GM18873 (cell line): ENCODE measurements around the gene SLIT3.

Experiments
- ATAC-seq: cut with Tn5 transposase; IDR thresholded peaks from one replicate; pipeline ENCODE4 v1.9.1; 2021; ENCODE audit warnings: mild to moderate bottlenecking, moderate library complexity, moderate number of reproducible peaks; ENCODE audit not compliant: unreplicated experiment, low FRiP score

The SLIT3 gene

DNA sequence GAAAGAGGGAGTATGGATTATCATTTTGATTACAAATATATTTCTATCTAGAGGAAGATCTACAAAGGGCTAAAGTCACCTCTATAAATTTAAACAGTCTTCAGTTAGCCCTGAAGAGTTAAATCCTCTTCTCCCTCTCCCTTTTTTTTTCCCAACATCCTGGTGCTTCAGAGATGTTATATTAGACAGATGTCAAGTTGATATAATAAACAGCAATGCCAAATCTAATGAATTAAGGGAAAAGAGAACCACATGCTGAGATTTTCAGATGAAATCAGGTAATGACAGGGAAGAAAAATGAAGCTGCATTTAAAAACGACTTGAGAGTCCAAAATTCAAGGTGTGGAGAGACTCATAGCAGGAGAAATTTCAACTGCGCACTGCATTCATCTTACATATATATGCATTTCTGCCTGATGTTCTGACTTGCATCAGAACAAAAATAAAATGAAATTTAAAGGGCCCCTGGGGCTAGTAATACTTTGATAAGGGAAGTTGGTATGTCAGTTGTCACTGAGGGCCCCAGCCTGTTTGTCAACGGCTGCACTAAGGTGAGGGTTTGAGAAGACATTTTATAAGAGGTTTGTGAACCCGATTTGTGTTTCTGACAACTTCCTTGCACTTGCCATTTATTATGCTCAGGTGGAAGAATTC, 382.9 kb downstream of the SLIT3 start:
- ATAC-seq, result no peak

DNA sequence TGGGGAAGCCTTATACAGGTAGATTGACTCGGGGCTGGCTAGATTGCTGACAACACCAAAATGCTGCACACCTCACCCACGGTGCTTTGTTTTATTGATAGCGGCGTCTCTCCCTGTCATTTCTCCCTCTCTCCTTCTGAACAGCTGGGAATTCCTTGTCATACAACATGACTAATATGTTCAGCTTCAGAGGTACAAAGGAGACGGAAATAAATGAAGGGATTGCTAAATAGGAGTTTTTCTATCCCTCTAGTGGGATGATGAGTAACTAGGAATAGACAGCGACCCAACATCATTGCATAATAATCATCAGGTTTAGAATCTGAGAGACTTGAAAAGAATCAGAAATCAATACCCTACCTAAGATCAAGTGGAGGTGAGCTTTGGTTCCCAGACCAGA, 384.1 kb downstream of the SLIT3 start:
- ATAC-seq, result no peak

DNA sequence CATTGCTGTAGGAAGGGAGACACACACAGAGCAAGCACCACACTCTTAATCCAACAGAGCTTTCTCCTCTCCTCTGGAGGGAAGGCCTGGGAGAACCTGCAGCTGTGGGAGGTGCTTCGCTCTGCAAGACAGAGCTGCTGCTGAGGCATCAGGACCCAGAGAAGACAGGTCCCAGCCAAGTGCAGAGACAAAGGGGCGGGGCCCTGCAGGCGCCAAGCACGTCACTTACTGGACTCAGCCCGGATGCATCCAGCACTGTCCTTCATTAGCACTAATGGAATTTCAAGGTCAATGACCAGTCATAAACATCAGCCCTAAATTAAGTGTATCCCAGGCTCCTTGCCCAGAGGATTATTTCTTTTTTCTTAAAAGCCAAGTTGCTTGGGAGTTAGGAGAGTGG, 384.7 kb downstream of the SLIT3 start:
- no peak for ATAC-seq

DNA sequence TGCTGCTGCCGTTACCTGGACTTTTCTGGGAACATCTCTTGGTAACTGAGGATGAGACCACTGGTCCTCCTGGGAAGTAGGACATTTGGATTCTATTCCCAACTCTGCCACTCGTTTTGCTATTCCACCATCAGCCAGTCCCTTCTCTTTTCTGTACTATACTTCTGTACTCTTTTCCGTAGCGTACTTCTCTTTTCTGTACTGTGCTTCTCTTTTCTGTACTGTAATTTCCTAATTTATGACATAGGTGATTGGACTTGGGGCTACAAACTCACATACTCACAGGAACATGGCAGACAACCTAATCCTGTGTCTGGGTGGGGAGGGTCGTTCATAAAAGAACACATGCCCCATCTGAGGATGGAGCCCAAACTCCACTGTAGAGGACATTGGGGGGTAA, 386.4 kb downstream of the SLIT3 start:
- ATAC-seq, result no peak

DNA sequence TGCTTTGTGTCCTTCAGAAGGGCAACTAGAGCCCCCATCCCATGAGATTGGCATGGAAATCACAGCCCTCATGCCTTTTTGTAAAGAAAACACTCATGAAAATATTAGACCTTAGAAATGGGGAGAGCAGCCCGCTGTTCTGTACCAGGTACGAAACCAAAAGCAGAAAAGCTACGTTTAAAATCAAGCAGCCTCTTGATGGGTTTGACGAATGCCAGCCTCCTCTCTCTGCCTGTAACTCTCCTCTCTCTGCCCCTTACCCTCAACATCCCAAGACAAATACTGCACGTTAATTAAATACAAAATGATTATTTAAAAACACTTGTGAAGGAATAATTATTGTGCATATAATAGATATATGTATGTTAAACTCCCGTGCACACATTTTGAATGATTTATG, 390.1 kb downstream of the SLIT3 start:
- no peak for ATAC-seq

DNA sequence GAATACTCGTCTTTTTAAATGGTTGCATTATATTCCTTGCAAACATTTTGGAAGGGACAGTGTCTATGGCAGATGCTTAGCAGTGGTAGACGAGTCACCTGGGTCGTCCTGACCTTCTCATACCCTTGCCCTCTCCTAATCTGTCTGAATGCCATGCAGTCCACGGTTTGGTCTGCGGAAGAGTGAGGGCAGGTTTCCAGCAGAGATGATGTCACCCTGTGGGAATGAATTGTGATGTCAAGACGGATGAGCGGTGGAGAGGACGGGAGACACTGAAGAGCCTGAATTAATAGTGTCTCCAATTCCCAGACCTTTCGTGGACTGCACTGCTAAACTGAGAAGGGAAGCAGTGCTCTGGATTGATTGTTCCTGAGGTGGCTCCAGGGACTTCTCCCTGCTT, 392.7 kb downstream of the SLIT3 start:
- ATAC-seq, result no peak

DNA sequence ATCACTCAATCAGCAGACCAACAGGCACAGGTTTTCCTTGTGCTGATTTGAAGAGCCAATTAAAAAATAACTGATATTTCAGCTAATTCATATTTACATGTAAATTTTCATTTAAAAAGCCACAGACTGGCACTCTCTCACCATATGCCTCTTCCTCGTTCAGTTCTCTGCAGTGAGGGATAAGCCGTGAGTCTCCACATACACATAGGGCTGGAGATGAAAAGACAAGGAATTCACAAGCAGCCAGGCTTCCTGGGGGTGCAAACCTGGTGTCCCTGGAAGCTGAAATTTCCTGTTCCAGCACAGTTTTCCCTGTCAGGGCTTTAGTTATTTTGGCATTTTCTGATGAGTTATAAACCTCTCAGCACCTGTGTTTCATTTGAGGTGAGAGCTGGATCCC, 397.9 kb downstream of the SLIT3 start:
- ATAC-seq, result no peak

DNA sequence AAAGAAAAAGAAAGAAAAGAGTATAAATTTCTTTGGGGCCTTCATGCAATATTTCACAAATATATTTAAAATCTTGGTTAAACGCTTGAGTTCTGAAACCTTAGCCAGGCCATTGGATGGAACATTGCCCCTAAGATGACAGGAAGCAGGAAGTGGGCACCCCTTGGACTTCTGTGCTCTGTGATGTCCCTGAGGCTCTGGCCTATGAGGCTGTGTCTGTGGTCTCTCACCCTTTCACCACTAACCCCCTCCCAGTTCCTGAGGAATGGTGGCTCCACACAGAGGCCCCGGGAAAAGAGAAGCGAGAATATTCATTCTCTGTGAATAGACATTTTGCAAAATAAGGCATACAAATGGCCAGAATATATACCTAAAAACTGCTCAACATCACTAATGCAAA, 401.3 kb downstream of the SLIT3 start:
- ATAC-seq, result no peak

DNA sequence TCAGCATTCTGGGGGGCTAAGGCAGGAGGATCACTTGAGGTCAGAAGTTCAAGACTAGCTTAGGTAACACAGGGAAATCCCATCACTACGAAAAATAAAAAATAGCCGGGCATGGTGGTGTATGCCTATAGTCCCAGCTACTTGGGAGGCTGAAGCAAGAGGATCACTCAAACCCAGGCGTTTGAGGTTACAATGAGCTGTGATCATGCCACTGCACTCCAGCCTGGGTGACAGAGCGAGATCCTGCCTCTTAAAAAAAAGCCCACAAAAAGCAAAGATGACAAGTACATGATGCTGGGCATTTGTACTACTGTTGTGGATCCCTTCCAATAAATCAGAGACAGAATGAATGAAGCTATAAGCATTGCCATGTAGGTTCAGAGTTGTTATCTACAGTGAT, 401.7 kb downstream of the SLIT3 start:
- no peak for ATAC-seq

DNA sequence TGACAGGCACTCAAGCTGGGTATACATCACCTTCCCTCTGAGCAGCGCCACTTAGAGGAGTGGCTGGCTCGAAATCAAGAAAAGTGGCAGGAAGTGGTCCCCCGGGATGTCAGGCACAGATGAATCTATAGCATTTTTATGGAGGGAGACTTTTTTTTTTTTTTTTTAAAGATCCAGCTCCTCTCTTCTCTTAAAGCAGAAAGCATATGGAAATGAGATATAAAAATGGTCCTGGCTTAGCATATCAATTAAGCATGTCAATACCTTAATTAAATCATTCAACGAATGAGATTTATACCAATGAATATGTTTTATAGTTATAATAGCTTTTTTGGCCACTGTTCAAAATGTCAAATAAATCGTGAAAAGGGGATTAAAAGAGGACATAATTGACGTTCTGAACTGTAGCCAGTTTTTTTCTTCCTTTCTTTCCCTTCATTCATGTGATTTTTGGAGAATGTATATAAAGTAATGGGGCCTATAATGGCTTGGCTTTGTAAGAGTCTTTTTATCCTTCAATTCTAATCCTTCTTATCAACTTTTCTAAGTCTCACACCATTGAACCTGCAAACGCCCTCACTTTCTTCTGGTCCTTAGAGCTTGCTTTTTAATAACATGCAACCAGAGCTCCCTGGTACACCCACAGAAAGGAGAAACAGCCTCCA, 402.6 kb downstream of the SLIT3 start:
- ATAC-seq, result no peak

DNA sequence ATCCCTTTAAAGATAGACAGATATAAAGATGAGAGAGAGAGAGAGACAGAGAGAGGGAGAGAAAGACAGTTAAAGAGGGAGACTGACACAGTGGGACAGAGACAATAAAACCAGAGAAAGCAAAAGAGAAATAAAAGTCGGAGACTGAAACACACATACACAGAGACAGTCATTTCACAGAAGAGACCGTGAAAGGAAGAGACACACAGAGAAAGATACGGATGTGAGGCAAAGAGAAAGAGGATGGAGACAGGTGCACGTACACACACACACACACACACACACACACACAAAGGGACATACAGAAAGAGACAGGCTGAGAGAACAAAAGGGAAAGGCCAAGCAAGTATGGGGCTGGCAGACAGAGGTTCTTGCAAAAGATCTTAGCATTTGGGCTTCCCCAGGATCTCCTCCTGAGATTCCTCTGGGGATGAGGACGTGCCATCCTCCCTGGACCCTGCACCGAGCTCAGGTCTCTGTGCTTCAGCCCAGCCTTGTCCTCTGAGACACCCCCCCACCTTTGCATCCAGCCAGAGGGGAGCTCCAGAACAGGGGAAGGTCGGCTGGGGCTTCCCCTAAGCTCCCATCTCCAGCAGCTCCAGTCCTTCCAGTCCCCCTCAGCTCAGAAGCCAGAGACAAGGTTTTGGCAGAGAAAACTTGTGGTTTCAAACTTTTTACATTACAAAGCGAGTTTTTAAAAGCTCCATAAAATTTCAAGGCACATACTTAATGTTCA, 403.4 kb downstream of the SLIT3 start:
- ATAC-seq, result no peak

DNA sequence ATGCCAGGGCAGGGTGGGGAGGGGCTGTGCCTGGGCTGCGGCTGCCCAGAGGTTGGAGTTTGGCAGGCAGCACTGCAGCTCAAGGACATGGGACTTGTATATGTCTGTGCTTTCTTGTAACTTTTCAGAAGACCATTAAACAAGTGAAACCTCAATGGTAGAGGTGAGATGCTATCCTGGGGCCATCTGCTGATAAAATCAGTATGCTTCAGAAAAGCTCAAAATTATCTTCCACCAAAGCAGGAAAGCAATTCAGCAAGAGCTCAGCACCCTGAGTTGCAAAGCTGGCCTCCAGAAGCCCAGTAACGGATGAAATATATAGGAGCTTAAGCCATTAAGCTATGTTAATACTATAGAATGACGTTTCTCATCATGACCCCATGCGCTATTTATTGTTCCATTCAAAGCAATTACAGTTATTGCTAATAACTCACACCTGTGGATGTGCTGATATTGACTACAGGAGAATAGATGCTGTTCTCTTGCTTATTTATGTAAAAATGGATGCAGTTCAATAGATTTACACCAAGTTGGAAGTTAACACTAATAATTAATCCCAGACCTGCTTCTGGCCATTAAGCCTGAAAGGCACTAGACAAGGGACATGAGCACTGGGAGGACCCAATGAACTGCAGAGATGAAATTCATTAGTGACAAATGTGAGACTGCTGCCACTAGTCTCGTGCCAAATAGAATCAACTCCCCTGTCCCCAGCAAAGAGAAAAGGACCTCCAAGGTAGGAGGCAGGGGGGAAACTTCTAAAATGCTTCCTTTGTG, 405.5 kb downstream of the SLIT3 start:
- ATAC-seq, result no peak

DNA sequence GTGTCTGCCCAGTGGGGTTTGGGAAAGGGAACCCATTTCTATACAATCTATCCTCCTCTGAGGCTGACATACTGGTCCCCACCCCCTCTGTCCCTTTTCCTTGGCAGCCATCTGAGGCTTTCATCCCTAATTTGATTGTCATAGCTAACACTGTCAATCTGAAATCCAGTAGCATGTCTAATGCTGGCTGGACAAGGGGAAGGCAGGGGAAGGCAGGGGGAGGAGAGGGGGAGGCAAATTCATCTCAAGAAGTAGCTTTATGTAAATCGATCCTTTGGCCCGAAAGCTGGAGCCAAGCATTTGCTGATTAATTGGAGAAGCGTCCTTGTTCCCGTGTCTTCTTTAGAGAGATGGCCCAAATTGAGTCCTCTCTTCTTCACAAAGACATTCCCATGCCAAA, 407.7 kb downstream of the SLIT3 start:
- ATAC-seq, result no peak

DNA sequence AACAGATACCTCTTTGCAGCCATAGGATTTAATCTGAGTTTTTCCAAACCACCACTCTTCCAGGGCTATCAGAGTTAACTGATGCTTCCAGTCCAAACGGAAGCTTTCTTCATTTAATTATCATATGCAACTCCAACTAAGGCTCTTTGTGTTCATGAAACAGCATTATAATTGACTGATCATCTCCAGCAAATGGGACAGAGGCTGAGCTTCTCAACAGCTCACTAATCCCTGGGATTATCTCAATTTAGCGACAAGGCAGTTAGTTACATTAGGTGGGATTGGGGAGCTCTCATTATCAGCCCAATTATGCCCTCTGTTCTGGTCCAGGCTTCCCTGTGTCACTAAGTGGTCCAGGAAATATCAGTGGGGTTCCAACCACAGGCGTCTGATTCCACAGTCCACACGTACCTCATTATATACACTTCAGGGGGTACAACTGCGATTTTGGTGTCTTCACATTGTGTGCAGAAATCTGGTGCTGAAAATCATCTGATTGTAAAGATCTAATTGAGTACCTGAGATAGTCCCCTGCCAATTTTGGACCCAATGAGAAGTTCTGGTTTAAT, 408.2 kb downstream of the SLIT3 start:
- ATAC-seq, result no peak

DNA sequence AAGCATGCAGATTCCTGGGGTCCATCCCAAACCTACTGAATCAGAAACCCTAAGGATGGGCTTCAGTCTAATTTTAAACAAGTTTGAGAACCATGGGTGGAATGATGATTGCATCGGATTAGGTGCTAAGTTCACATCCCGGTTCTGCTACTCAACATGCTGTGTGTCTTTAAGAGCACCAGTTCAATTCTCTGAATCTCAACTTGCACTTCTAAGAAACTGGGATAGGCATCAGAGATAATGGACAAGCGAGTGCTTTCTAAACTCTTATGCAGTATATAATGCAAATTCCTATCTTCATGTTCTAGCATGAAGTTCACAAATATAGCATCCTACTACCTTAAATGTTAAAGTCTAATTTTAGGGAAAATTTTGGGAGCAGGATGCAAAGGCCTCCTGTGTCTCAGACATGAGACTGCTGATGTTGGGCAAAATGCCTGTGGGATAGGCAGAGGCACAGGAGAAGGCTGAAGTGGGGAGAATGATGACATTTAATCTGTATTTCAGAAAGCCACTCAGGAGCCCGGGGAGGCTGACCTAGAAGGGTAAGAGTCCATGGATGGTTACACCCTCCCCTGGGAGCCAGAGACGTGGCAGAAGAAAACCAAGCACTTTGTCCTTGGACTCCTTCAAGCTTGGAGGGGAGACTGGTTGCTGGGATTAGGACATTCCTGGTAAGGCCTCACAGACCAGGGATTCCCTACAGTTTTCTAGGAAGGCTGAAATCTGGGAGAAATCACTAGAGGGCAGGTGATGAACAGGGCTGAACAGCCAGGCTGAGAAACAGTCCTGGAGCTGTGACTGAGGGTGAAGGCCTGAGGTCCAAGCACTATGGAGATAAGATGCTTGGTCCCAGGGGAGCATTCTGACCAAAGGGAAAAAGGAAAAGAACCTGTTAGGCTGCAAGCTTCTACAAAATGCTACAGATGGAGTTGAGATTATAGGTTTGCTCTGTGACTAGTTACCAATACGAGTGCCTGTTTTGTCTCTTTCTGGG, 409.8 kb downstream of the SLIT3 start:
- no peak for ATAC-seq

DNA sequence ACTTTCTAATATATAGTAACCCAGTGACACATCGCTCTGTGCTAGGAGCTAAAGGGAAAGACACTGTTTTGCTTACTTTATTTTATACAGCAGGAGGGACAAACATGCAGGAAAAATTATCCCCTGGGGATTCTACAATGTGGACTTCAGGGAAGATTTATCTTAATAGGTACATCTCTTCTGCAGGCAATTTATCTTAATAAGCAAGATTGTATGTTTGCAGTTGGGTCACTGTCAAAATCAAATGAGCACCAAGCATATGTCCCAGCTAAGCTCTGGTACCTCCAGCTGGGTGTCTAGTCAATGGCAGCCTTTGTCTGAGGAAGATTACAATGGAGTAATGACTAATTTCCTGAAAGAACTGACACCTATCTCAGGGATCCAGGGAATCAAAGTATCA, 411.9 kb downstream of the SLIT3 start:
- no peak for ATAC-seq

DNA sequence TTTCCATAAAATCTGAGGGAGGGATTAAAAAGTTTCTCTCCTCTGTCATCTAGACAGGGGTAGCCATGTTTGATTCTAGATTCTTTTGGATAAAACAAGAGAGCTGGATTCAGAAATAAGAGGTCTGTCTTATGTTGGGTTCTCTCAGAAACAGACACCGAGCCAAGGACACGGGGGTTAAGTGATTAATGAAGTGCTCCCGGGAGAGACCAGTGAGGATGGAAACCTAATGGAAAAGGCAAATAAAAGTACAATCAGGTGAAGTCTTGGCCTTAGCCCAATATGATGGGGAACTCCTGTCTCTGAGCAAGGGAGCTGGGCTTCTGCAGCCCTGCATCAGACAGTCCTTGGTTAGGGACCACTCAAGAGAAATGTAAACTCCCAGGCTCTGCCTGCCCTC, 413.0 kb downstream of the SLIT3 start:
- no peak for ATAC-seq

DNA sequence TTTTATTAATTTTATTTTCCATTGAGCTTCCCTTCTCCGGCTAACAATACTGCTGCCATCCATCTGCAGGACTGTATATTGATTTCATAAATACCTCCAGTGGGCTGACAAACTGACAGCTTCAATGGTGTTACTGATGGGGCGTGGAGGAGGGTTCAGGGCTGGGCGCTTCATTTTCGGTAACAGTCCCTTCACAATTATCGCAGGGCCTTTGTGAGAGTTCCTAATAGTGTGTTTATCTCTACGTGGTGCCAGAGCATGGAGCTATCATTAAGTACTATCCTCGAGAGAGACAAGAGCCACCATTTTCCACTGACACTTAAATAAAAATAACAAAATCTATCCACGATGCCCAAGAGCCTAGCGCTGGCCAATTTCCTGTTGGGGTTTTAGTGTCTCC, 414.8 kb downstream of the SLIT3 start:
- no peak for ATAC-seq

DNA sequence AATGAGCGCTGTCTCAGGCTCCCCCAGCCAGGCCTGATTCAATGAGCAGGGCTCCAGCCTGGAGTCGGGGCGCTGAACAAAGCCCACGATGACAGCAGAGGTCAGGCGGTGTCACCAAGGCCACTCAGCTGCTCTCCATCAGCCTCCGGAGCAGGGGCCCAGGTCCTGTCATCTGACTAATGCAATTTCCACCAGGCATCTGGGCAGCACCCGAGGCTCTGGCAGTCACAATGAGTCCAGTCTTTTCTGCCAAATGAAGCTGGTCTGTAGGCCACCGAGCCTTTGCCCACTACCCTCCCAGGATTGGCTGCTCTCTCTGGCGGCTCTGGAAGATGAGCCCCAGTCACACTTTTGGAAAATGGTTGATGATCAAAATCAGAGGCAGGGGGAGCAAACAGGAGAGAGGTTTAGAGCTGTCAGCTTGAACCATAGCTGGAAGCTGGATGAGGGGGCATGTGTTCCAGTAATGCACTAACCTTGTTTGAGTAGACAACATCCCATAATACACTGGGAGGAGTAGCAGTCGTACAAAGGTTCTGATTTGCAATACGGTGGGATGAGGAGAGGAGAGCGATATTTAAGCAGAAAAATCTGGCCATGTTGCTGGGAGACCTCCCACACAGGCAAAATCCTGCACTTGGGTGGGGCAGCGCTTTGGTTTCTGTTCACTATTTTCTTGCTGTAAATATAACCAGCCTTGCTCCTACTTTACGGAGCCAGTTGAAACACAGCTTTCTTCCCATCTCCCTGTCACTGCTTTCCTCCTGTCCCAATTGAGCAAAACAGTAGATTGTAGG, 415.4 kb downstream of the SLIT3 start:
- ATAC-seq, result no peak
